IMR-90 (cell line): Measurements from ENCODE around the gene PON1. TPM values are rescaled to one million over a fixed set of nuclear protein-coding genes. Genes with fewer than 3 reads are reported as not detected.

ENCODE experiments used
- ATAC-seq: fragments of 200-7000 bp; cut with Tn5 transposase; 2 replicates; pipeline ENCODE4 v1.9.1; 2020; ENCODE audit warnings: low read depth, mild to moderate bottlenecking, moderate library complexity
- BruUV-seq: library from RNA; stranded (reverse); fragments of 400-500 nt; replicated peaks from 2 replicates; lab custom pipeline; 2021; lab: Mats Ljungman, UMichigan
- CTCF ChIA-PET: fragments of 300-600 bp; formaldehyde crosslinking; extraction: SDS; loops from one replicate; lab custom pipeline; 2021; ENCODE audit warnings: antibody characterized with exemption; lab: Yijun Ruan, JAX
- POLR2A ChIA-PET: fragments of 300-600 bp; sonication (Branson Sonifier 250); formaldehyde crosslinking; loops from one replicate; lab custom pipeline; 2022; ENCODE audit warnings: antibody characterized with exemption; ENCODE audit not compliant: unreplicated experiment; lab: Charles Lee
- DNase-seq: peaks from one replicate; pipeline ENCODE4 v3.0.0; 2013
- H2AFZ ChIP-seq: replicated peaks from 2 replicates; pipeline ENCODE3; 2013; ENCODE audit warnings: low read length, mild to moderate bottlenecking; ENCODE audit not compliant: poor library complexity
- H2AK5ac ChIP-seq: 2 replicates; pipeline ENCODE4 v1.6.1; 2013; ENCODE audit warnings: low read depth, low read length, inconsistent platforms
- H2AK9ac ChIP-seq: replicated peaks from 2 replicates; pipeline ENCODE3; 2013; ENCODE audit warnings: mild to moderate bottlenecking, low read depth, low read length, moderate library complexity; ENCODE audit not compliant: poor library complexity
- H2BK120ac ChIP-seq: 2 replicates; pipeline ENCODE4 v1.6.1; 2013; ENCODE audit warnings: low read depth, low read length, inconsistent platforms
- H2BK15ac ChIP-seq: 3 replicates; pipeline ENCODE4 v1.6.1; 2013; ENCODE audit warnings: low read depth, low read length, inconsistent platforms
- H2BK20ac ChIP-seq: 2 replicates; pipeline ENCODE4 v1.6.1; 2013; ENCODE audit warnings: low read depth, mild to moderate bottlenecking, inconsistent platforms, low read length, moderate library complexity
- H2BK5ac ChIP-seq: 2 replicates; pipeline ENCODE4 v1.6.1; 2013; ENCODE audit warnings: mild to moderate bottlenecking, low read depth, low read length, inconsistent platforms; ENCODE audit not compliant: poor library complexity, severe bottlenecking
- H3K14ac ChIP-seq: replicated peaks from 2 replicates; pipeline ENCODE4 v1.6.1; 2013; ENCODE audit warnings: low read depth, low read length, inconsistent platforms
- H3K18ac ChIP-seq: 2 replicates; pipeline ENCODE4 v1.6.1; 2013; ENCODE audit warnings: low read depth, low read length, control low read depth
- H3K23ac ChIP-seq: 2 replicates; pipeline ENCODE4 v1.6.1; 2013; ENCODE audit warnings: low read depth, low read length, inconsistent platforms
- H3K27ac ChIP-seq: 2 replicates; pipeline ENCODE4 v1.5.1; 2013; ENCODE audit warnings: mild to moderate bottlenecking, control low read depth, low read length; ENCODE audit not compliant: insufficient read depth
- H3K27me3 ChIP-seq: 2 replicates; pipeline ENCODE4 v1.6.1; 2013; ENCODE audit warnings: low read length; ENCODE audit not compliant: control insufficient read depth, insufficient read depth
- H3K36me3 ChIP-seq: 2 replicates; pipeline ENCODE4 v1.6.1; 2013; ENCODE audit warnings: low read length, mixed read lengths; ENCODE audit not compliant: control insufficient read depth, insufficient read depth
- H3K4ac ChIP-seq: 2 replicates; pipeline ENCODE4 v1.6.1; 2013; ENCODE audit warnings: low read depth, low read length, inconsistent platforms
- H3K4me1 ChIP-seq: 2 replicates; pipeline ENCODE4 v1.6.1; 2013; ENCODE audit warnings: low read length, mixed read lengths; ENCODE audit not compliant: control insufficient read depth, insufficient read depth
- H3K4me2 ChIP-seq: 2 replicates; pipeline ENCODE4 v1.6.1; 2013; ENCODE audit warnings: low read depth, mild to moderate bottlenecking, control low read depth, low read length, moderate library complexity
- H3K4me3 ChIP-seq: 2 replicates; pipeline ENCODE4 v1.5.1; 2013; ENCODE audit warnings: low read depth, mild to moderate bottlenecking, control low read depth, low read length, moderate library complexity; ENCODE audit not compliant: insufficient read depth
- H3K56ac ChIP-seq: 2 replicates; pipeline ENCODE4 v1.6.1; 2013; ENCODE audit warnings: low read length, inconsistent platforms; ENCODE audit not compliant: insufficient read depth; ENCODE audit errors: extremely low read depth
- H3K79me1 ChIP-seq, 2 experiments: 2 replicates each; pipeline ENCODE4 v1.6.1; 2013; ENCODE audit warnings: low read length in 2 of 2, inconsistent platforms in 1 of 2, low read depth in 1 of 2
- H3K9ac ChIP-seq: 2 replicates; pipeline ENCODE4 v1.6.1; 2013; ENCODE audit warnings: low read depth, low read length, control low read depth
- H3K9me1 ChIP-seq: 2 replicates; pipeline ENCODE4 v1.6.1; 2013; ENCODE audit warnings: low read length, inconsistent platforms; ENCODE audit not compliant: insufficient read depth
- H3K9me3 ChIP-seq: 2 replicates; pipeline ENCODE4 v1.6.1; 2013; ENCODE audit warnings: low read length; ENCODE audit not compliant: control insufficient read depth, insufficient read depth
- H4K20me1 ChIP-seq: 2 replicates; pipeline ENCODE4 v1.6.1; 2013; ENCODE audit warnings: low read length, inconsistent platforms; ENCODE audit not compliant: insufficient read depth
- H4K5ac ChIP-seq: 2 replicates; pipeline ENCODE4 v1.6.1; 2013; ENCODE audit warnings: mild to moderate bottlenecking, low read depth, low read length, control low read depth
- H4K8ac ChIP-seq, 2 experiments: 2 replicates each; pipeline ENCODE4 v1.6.1; 2013; ENCODE audit warnings: low read depth in 2 of 2, low read length in 2 of 2, control low read depth in 1 of 2, inconsistent platforms in 1 of 2
- H4K91ac ChIP-seq: 2 replicates; pipeline ENCODE4 v1.6.1; 2013; ENCODE audit warnings: low read depth, low read length, inconsistent platforms; ENCODE audit not compliant: insufficient read depth
- BHLHE40 ChIP-seq: fragments of 150-350 bp; IDR thresholded peaks from 2 replicates; pipeline ENCODE4 v1.6.1; 2016; ENCODE audit warnings: mild to moderate bottlenecking, low read depth, low read length
- CEBPB ChIP-seq: IDR thresholded peaks from 2 replicates; pipeline ENCODE4 v1.6.1; 2012; ENCODE audit warnings: low read depth, low read length, improper control_type of control experiment
- CHD1 ChIP-seq: IDR thresholded peaks from 2 replicates; pipeline ENCODE4 v1.6.1; 2012; ENCODE audit warnings: low read depth, low read length, improper control_type of control experiment
- FOS ChIP-seq: fragments of 150-350 bp; IDR thresholded peaks from 2 replicates; pipeline ENCODE4 v1.6.1; 2016; ENCODE audit warnings: low read depth, low read length
- MAFK ChIP-seq: IDR thresholded peaks from 2 replicates; pipeline ENCODE4 v1.6.1; 2012; ENCODE audit warnings: low read depth, low read length, improper control_type of control experiment
- MAZ ChIP-seq: IDR thresholded peaks from 2 replicates; pipeline ENCODE4 v1.6.1; 2012; ENCODE audit warnings: low read depth, mild to moderate bottlenecking, low read length, improper control_type of control experiment, moderate library complexity, borderline replicate concordance
- MXI1 ChIP-seq: IDR thresholded peaks from 2 replicates; pipeline ENCODE4 v1.6.1; 2012; ENCODE audit warnings: low read depth, mild to moderate bottlenecking, low read length, moderate library complexity, borderline replicate concordance
- NFE2L2 ChIP-seq: fragments of 150-350 bp; IDR thresholded peaks from 2 replicates; pipeline ENCODE4 v1.6.1; 2016; ENCODE audit warnings: low read depth, mild to moderate bottlenecking, low read length
- POLR2A ChIP-seq: IDR thresholded peaks from 2 replicates; pipeline ENCODE4 v1.6.1; 2012; ENCODE audit warnings: mild to moderate bottlenecking, low read depth, low read length
- RAD21 ChIP-seq: IDR thresholded peaks from 2 replicates; pipeline ENCODE4 v1.6.1; 2012; ENCODE audit warnings: low read length, improper control_type of control experiment
- RCOR1 ChIP-seq: IDR thresholded peaks from 2 replicates; pipeline ENCODE4 v1.6.1; 2012; ENCODE audit warnings: mild to moderate bottlenecking, low read length, improper control_type of control experiment; ENCODE audit not compliant: insufficient replicate concordance
- RFX5 ChIP-seq: IDR thresholded peaks from 2 replicates; pipeline ENCODE4 v1.8.0; 2012; ENCODE audit warnings: low read depth, mild to moderate bottlenecking, low read length, moderate library complexity
- SMC3 ChIP-seq: fragments of 150-350 bp; IDR thresholded peaks from 2 replicates; pipeline ENCODE4 v1.6.1; 2016; ENCODE audit warnings: low read depth, mild to moderate bottlenecking, antibody characterized with exemption, low read length, moderate library complexity
- WGBS, 2 experiments: methylation state at CpG; one replicate each; pipeline versions ENCODE4 v1.1.5 to v1.1.7; 2013; ENCODE audit warnings: missing lambda C conversion rate in 2 of 2; ENCODE audit not compliant: insufficient read length in 1 of 2; ENCODE audit errors: extremely low coverage in 2 of 2; 5-methylcytosine and 5-hydroxymethylcytosine counted together
- dilution Hi-C: fragments of 300-500 bp; cut with HindIII; formaldehyde crosslinking; loops from one replicate; pipeline ENCODE4 v1.14.3; 2018; ENCODE audit warnings: low sequenced_read_pairs; ENCODE audit not compliant: unreplicated experiment
- in situ Hi-C: fragments of 300-500 bp; cut with MboI; formaldehyde crosslinking; loops from 3 replicates; pipeline ENCODE4 v1.14.3; 2019; ENCODE audit warnings: low sequenced_read_pairs, inconsistent platforms, mixed read lengths
- intact Hi-C: fragments of 100-400 bp; cut with micrococcal nuclease; formaldehyde crosslinking; loops from 2 replicates; pipeline ENCODE4 v1.10.0; 2022
- polyA plus RNA-seq, 3 experiments: library from polyadenylated mRNA; depleted of rRNA; stranded (reverse); fragments of >200 nt; gene quantifications; 2 replicates each; pipeline ENCODE4 v1.2.3, GENCODE V29; 2012; ENCODE audit warnings: low replicate concordance in 1 of 3
- total RNA-seq: library from RNA; depleted of rRNA; stranded (reverse); fragments of >200 nt; gene quantifications from 2 replicates; pipeline ENCODE4 v1.2.3, GENCODE V29; 2012
- TF ChIP-seq, protein P1 (sequence below): fragments of 150-350 bp; IDR thresholded peaks from 2 replicates; pipeline ENCODE4 v1.6.1; 2017; ENCODE audit warnings: mild to moderate bottlenecking, antibody characterized with exemption, low read length, low read depth
- TF ChIP-seq, protein P2 (sequence below): conservative IDR thresholded peaks from 2 replicates; pipeline ENCODE4 v1.5.1; 2012; ENCODE audit warnings: mild to moderate bottlenecking, low read depth, low read length, improper control_type of control experiment
- TF ChIP-seq, protein P3 (sequence below): fragments of 150-350 bp; IDR thresholded peaks from 2 replicates; pipeline ENCODE4 v1.6.1; 2016; ENCODE audit warnings: low read depth, mild to moderate bottlenecking, low read length, moderate library complexity, borderline replicate concordance

PON1 gene
- total and polyA plus RNA-seq, 2 of the 4 experiments (the other 2 are of a cell fraction): not detected

DNA sequence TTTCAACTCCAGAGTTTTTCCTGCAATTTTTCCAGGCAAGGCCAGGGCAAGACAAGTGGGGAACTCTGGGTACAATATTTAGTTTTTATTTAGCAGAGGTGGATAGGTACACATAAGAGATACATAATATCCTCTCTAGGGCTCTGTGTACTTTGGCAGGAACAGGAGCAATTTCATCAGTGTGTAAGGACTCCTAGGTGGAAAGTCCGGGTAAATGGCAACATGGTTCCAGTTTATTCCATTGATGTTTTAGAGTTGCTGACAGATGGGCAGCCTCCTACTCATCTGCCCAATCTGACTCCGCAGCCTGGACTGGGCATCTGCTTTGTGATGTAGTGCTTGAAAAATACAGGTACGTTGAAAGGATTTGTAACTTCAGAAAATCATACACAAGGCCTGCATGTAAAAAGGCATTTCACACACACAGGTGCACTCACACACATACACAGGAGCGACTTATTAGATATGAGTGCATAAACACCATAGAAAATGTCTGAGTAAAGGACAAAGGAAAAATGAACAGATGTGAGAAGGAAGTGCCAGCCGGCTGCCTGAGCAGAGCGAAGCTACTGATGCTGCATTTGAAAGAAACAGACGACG lies 5.7 kb downstream of the PON1 start:
- Histone ChIP-seq H2AFZ (no peak overlapping the region), H4K8ac (no peak overlapping the region), H3K9me3 (no peaks in the 10 kb centered on the region), H3K27me3 (no peaks in the 10 kb centered on the region), H2BK120ac (no peak overlapping the region), H2BK5ac (no peak overlapping the region), H3K4ac (no peak overlapping the region), H3K23ac (no peak overlapping the region), H2BK20ac (no peak overlapping the region), H3K9me1 (no peaks in the 10 kb centered on the region), H3K18ac (no peak overlapping the region), H4K20me1 (no peaks in the 10 kb centered on the region), H3K36me3 (no peaks in the 10 kb centered on the region), H3K14ac (no peak overlapping the region), H3K9ac (no peak overlapping the region), H3K4me2 (no peak overlapping the region), H3K79me1 (no peaks in the 10 kb centered on the region), H3K4me1 (no peaks in the 10 kb centered on the region), H2AK9ac (no peak overlapping the region), H2AK5ac (no peak overlapping the region), H3K27ac (no peak overlapping the region), H3K4me3 (no peak overlapping the region), H4K5ac (no peak overlapping the region), H4K91ac (no peak overlapping the region), H2BK15ac (no peak overlapping the region), H3K56ac (no peak overlapping the region)
- ATAC-seq: no peak
- no CpG with 5 or more reads among the region's 8 CpGs for WGBS, 2 experiments
- no TSS peak for BruUV-seq
- in situ Hi-C loops (no loop called here), intact Hi-C loops (no loop called here), dilution Hi-C loops (no loop called here)
- DNase-seq: no peak
- ChIA-PET CTCF (interaction anchor here (0.6 kb wide), 2 partner anchors 387 to 1031 kb away, joined by 3 read pairs; no protein-coding TSS in a partner anchor), POLR2A (no interaction called here)
- TF ChIP-seq, protein P1, sequence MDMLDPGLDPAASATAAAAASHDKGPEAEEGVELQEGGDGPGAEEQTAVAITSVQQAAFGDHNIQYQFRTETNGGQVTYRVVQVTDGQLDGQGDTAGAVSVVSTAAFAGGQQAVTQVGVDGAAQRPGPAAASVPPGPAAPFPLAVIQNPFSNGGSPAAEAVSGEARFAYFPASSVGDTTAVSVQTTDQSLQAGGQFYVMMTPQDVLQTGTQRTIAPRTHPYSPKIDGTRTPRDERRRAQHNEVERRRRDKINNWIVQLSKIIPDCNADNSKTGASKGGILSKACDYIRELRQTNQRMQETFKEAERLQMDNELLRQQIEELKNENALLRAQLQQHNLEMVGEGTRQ: no peak
- TF ChIP-seq RAD21 (no peak), FOS (no peak), MXI1 (no peak), NFE2L2 (no peak), RCOR1 (no peak), MAFK (no peak), MAZ (no peak), SMC3 (no peak), CHD1 (no peak), POLR2A (no peak), CEBPB (no peak), BHLHE40 (no peak), RFX5 (no peak)
- TF ChIP-seq, protein P2, sequence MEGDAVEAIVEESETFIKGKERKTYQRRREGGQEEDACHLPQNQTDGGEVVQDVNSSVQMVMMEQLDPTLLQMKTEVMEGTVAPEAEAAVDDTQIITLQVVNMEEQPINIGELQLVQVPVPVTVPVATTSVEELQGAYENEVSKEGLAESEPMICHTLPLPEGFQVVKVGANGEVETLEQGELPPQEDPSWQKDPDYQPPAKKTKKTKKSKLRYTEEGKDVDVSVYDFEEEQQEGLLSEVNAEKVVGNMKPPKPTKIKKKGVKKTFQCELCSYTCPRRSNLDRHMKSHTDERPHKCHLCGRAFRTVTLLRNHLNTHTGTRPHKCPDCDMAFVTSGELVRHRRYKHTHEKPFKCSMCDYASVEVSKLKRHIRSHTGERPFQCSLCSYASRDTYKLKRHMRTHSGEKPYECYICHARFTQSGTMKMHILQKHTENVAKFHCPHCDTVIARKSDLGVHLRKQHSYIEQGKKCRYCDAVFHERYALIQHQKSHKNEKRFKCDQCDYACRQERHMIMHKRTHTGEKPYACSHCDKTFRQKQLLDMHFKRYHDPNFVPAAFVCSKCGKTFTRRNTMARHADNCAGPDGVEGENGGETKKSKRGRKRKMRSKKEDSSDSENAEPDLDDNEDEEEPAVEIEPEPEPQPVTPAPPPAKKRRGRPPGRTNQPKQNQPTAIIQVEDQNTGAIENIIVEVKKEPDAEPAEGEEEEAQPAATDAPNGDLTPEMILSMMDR: no peak
- TF ChIP-seq, protein P3, sequence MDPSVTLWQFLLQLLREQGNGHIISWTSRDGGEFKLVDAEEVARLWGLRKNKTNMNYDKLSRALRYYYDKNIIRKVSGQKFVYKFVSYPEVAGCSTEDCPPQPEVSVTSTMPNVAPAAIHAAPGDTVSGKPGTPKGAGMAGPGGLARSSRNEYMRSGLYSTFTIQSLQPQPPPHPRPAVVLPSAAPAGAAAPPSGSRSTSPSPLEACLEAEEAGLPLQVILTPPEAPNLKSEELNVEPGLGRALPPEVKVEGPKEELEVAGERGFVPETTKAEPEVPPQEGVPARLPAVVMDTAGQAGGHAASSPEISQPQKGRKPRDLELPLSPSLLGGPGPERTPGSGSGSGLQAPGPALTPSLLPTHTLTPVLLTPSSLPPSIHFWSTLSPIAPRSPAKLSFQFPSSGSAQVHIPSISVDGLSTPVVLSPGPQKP: no peak
